ENCODE measurements around the gene COQ10B.
"Not testable (repeated sequence)": the region's sequence is repeated elsewhere in the genome, so short reads cannot be mapped to it uniquely, and the experiment has no call there.

GRCh38 chr2:197450935-197451358 is 2.4 kb upstream of the COQ10B start:
- TF ChIP-seq, protein P1, sequence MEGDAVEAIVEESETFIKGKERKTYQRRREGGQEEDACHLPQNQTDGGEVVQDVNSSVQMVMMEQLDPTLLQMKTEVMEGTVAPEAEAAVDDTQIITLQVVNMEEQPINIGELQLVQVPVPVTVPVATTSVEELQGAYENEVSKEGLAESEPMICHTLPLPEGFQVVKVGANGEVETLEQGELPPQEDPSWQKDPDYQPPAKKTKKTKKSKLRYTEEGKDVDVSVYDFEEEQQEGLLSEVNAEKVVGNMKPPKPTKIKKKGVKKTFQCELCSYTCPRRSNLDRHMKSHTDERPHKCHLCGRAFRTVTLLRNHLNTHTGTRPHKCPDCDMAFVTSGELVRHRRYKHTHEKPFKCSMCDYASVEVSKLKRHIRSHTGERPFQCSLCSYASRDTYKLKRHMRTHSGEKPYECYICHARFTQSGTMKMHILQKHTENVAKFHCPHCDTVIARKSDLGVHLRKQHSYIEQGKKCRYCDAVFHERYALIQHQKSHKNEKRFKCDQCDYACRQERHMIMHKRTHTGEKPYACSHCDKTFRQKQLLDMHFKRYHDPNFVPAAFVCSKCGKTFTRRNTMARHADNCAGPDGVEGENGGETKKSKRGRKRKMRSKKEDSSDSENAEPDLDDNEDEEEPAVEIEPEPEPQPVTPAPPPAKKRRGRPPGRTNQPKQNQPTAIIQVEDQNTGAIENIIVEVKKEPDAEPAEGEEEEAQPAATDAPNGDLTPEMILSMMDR (conservative IDR thresholded peaks at IDR 0.05; ENCODE audit: low read length): not testable (repeated sequence)
- not testable (repeated sequence) for TF ChIP-seq EZH2phosphoT487 (IDR thresholded peaks at IDR 0.05; ENCODE audit: borderline replicate concordance, low read depth, low read length)
